Middle frontal gyrus (tissue), 1 donor: ENCODE data around the gene SKAP1.

Experiments used
- DNase-seq: peaks from one replicate; pipeline ENCODE4 v3.0.0-alpha.2; 2015; ENCODE audit warnings: low spot score; ENCODE audit errors: extremely low spot score

SKAP1 gene

DNA sequence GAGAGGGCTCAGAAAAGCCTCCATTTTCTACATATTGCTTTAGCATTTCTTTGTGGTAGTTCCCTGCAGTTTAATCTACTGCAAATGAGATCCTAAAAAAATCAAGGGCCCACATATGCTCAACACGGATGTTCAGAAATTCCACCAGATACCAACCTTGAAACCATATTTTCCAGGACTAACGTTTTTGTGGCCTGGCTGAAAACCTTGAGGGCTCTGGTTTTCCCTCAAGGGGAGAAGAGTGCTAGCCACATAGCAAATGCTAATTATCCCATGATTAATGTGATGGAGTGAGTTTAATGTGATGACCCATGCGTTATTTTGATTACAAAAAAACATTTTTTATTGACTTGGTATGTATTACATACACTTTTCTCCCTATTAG, 253.6 kb downstream of the SKAP1 start:
- no peak for DNase-seq

DNA sequence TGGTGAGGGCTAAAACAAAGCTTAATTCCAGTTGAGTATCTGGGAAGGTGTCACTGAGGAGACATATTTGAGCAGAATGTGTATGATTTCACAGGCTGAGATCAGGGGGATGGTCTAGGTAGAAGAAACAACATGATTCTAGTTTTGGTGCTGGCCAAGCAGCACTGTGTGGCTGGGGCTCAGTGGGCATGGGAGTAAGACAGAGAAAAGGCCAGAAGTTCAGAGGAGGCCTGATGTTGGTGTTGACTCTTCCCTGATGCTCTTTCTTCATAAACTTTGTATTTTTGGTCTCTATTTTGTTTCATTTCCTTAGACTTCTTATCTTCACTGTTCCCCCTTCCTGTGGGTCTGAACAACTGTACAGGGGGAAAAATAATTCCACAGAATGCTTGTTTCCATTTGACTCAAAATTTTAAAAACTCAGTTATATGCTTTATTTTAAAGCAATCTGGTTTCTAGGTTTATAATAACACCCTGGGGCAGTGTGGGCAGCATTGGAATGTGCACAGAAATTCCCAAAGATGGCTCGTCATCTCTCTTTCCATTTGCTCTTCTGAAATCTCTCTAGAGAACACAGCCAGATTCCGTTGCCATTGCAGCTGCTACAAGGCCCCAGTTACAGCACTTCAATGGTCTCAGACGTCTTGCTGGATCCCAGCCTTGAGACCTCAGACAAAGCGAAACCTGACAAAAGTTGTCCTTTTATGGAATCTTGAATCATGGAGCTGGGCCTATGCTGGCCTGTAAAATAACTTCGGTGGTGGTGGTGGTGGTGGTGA, 254.1 kb downstream of the SKAP1 start:
- no peak for DNase-seq

DNA sequence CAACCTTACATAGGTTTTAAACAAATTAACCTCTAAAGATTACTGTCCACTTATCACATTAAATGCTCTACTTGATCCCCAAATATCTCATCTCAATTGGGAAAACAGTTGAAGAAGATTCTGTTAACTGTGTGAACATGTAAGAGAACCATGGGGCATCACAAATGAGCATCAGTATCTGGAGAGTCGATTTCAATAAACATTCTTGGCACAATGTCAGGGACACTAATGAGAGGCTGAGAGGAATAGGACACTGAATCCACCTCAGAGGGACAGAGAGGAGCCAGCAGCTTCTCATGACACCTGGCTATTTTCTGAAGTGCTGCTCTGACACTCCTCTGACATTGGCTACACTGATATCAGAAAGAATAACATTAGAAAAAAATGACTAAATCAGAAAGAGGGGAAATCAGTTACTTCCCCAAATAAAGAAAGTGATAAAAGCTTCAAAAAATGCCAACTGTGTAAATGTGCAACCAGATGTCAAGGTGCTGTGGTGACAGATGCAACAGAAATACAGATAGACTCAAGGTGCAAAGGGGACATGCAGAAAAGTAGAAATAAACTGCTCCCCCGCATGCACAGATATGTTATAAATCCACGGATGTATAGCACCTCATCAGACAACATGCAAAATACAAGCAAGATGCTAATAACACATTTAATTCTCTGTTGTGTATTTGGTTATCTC, 255.0 kb downstream of the SKAP1 start:
- no peak for DNase-seq

DNA sequence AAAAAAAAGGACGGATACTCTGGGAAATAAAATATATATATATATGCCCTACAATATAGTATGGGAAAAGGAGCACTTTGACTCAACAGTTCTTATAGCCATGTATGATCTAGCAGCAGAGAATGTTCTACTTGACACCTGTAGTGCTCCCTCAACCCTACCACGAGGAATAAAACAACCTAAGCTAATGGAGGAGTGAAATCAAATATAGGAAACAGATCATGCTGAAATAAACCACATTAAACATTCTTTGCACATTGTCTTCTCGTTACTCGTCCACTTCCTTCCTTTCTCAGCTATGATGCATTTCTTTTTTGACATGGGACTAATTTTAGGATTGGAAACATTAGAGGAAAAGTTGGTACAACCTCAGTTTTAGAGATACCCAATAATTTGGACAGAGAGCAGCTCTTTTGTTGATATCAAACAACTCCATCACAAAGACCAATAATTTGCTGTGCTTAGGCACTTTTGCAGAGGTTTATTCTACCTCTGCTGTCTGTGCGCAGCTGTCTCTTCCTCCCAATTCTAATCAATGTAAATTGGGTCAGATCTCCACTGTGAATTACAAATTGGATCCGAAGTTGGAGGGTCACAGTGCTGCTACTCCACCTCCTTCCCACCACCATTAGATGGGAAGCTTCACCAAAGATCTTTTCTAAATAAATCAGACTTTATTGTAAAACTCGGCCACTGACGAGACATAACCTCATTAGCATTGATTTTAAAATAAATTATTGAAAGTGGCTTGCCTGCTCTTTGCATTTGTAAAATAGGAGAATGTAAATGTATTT, 256.6 kb downstream of the SKAP1 start:
- DNase-seq = no peak

DNA sequence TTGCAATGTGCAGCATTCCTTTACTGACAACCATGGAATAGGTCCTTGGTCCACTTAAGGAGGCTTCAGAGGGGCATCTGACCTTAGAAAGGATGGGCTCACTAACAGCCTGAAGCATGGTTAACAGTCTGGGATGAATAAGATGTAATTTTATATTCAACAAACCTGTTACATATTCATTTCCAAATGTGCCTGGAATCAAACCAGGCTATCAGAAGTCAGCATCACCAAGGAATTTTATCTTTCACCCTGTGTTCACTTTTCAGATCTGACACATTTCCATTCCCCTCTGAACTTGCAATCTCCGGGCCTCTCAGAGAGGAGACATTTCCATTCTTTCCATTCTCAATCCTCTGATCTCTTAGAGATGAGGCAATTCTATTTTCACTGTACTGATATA, 260.1 kb downstream of the SKAP1 start:
- no peak for DNase-seq

DNA sequence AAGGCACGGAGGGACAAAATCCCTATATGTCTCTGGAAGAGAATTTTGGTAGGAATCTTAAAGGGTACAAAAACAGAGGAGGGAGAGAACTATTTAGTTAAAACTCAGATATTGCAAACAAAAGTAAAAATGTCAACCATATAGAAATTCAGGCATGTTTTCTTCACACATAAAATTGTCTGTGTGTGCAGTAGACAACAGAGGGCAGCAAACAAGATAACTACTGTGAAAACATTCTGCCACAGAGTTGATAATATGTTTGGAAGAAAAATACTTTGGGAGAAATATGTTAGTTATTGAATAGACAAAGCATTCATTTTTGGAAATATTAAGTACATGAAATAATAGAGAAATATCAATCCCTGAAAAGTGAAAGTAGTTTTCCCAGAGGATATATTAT, 266.2 kb downstream of the SKAP1 start:
- no peak for DNase-seq

DNA sequence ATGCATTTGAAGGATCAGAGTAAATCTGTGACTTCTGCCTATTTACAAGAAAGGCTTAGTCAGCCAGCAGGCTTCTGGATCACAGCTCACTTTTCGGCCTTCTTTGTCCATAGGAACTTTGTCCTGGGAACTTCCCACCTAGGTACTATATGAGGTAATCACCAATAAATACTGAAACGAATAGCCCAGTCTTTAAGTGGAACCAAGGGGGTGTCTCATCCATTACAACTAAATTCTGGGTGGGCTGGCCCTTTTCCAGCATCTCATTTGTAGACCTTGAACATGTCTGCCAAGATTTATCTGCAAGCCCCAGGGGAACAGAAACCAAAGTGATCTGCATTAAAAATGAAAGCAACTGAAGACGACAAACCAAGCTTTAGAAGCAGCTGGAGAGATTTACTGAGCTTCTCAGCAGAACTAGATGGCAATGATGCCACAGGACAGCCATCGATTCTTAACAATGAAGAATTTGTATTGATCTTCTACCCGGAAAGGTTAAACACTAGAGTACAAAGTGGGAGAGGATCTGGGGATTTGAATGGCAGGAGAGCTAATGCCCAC, 267.0 kb downstream of the SKAP1 start:
- DNase-seq = no peak

DNA sequence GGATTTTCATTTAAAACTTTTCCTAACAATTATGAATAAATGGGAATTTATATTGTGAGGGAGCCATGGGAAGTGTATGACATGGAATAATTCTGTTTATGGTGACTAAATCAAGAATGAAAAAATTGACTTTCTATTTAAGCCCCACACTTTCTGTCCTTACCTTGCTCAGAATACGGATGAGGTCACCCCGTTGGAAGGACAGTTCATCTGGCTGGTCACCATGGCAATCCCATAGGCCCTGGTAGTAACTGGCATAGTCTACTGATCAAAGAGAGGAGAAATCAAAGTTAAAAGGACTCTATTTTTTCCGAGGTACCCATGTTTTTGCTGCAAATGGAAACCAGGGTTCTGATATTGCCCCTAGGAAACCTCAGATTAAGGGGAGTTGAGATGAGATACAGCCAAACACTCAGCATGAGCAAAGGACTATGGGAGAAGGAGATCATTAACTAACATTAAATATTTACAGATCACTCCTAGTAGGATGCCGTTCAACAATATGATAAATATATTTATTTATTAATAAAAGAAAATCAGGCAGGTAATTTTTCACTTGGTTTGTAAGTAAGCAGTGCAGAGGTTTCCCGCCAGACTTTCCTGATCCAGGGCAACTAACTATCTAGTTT, 267.6 kb downstream of the SKAP1 start:
- DNase-seq = no peak

DNA sequence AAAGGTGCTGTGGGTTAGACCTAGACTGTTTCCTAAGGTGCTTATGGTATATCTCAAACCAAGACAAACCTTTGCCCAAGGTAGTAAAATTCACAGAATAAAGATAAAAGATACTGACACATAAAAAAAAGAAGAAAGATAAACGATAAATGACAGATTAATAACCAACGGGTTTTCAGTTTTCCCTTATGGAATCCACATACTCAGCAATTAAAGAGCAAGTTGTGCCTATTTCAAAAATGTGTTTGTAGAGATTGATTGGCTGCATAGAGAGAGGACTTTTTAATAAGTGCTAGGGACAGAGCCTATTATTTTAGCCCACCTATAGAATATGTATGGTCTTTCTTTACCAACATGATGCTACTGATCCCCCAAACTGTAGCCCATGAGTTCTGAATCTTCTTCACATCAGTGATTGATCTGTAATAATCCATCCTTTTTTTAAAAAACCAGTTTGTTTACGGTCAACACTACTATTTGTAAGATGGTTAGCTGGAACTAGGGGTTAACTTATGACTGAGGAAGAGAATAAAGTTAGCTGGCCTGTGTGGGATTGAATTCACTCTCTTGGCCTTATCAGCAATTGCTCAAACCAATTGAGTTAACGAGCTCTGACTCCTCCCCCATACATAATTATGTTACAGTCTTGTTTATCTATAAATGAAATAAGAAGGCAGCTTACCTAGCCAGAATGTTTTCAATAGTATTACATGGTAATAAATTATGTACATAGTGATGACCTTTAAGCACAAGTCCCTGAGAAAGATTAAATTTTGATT, 268.7 kb downstream of the SKAP1 start:
- no peak for DNase-seq

DNA sequence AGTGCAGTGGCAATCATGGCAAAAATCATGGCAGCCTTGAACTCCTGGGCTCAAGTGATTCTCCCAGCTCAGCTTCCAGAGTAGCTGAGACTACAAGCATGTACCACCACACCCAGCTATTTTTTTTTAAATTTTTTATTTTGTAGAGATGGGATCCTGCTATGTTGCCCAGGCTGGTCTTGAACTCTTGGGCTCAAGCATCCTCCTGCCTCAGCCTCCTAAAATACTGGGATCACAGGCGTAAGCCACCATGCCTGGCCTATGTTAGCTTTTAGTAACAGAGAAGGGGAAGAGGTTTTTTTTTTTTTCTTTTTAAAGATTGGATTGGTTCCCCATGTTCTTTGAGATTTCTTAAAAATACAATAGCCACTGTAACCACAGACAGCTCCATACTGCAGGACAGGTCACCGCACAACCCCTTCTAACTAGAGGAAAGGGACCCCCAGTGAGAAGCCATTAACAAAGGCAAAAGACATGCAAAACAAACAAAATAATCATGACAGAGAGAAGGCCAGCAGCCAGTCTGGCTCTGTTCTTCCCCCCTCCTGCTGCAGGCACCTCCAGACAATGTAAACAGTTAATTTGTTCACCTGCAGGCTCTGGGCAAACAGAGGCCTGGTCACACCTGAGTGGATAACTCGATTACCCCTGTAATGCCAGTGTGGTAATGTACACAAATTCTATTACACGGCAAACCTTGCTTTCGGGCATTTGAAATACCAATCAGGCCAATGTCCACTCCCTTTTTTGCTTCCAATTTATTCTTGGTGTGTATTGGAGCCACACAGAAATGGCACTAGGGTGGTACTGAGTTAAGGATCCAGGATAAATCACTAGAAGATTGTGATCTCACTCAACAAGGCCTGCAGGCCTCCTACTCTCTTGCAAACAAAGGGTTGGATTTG, 269.6 kb downstream of the SKAP1 start:
- no peak for DNase-seq

DNA sequence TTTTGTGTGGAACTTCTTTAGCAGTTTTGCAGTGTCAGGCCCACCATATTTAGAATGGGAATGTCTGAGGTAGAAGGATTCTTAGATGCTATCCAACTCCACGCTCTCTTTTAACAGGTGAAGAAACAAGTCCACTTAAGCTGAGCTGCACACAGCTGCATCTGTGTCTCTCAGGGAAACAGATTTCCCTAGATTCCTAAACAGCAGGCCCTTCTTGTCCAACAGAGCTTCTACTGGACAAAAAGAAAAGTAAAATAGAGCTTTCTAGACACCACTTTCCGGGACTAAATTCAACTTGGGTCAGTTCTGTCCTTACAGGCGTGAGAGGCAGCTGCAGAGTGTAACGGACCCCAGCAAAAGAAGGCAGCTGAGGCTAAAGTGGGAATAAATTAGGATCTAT, 270.8 kb downstream of the SKAP1 start:
- no peak for DNase-seq

DNA sequence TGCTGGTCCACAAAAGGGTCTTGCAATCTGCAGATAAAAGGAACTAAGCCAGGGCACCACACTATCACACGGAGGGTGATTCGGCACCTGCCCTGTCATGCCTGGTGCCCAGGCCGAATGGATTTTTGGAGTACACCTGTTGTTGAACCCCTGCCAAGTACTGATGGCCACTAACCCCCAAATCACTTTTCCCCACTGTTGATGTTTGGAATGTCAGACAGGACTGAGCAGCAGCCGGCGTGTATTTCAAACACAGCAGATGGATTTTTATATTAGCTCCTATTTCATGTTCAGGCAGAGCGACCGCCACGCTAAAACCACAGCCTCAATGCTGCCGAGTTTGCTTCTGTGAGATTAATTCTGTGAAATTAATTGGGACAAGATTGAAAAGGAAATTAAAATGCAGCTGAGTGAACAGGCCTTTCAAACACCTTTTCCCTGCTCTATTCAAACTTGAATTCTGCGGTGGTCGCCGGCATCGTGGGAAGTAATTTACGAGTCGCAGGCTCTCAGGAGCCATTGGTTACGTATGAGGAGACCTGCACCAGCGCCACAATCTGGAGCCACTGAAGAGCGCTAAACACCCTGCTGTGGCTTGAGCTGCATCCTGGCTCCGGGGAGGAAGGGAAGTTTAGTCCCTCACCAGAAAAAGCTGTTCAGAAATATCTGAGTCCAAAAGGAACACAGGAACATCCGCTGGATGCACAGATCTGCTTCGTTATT, 274.0 kb downstream of the SKAP1 start:
- DNase-seq = no peak

DNA sequence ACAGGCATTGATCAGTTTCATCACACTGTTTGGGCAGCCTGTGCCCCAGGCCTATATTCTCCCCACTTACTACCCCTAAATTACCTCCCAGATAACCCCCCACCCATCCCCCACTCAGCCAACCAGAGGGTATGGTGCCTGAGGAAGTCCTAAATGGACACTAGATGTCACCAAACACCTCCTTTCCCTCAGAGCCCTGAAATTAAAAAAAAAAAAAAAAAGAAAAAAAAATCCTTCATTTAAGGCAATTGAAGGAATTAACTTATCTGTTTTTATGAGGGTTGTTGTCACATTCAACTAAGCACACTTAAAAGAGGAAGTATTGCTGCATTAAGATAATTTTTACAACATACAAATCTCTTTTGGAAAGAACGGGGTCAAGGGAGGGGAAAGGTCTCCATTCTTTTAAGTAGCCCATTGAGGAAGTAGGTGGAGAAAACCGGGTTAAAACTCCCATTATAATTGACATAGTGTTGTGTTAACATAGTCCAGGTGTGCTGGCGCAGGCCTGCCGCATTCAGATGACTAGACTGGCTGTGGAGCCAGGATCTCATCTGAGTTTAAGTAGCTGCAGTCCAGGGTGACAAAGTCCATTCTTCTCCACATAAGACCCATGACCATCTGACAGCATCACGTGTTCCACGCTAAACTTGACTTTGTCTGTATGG, 276.2 kb downstream of the SKAP1 start:
- no peak for DNase-seq

DNA sequence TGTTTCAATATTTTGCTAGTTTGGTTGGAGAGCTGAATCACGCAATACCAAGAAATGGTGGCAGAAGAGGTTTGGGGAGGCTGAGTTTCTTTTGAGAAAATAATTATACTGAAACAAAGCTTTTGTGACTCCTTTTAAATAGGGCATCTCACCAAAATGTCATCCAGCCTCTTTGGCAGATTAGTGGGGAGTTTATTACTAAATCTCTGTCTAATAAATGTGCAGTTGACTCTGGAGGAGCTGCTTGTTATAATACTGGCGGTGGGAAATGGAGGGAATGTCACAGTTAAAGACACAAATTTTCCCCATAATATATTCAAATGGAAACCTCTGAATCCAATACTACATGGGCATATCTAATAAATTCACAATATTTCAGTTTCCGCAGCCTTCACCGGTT, 277.7 kb downstream of the SKAP1 start:
- no peak for DNase-seq

DNA sequence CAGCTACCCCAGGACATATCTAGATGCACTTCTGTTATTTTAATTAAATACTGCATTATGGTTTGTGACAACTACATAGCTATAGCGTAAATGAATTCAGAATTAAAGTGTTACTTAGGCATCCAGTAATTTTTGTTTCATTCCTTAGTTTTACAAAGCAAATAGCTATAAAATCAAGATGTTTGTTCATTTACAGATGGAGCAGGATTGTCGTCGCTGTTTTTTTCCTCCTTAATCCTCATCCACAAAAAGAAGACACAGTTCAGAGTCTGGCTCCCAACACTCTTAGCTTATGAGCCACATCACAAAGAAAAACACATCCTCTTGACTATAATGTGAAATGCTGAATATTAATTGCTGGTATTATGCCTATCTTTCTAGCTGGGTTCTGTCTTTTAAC, 278.8 kb downstream of the SKAP1 start:
- no peak for DNase-seq

DNA sequence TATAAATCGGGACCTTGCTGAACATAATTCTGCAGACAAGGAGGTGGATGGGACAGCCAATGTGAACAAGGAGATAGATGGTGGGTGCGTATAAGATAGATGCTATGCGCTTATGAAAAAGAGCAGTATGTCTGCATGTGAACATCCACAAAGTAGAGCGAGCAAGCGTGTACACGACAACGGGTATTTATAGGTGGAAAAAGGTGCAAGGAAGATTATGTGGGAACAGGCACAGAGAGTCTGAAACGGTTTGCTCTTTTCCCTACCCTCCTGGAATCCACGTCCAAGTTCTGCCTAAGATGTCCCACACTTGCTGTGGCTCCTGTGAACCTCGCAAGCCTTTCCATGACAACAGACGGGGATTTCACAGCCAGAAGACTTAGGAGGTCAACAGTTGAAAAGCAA, 279.4 kb downstream of the SKAP1 start:
- DNase-seq = no peak

DNA sequence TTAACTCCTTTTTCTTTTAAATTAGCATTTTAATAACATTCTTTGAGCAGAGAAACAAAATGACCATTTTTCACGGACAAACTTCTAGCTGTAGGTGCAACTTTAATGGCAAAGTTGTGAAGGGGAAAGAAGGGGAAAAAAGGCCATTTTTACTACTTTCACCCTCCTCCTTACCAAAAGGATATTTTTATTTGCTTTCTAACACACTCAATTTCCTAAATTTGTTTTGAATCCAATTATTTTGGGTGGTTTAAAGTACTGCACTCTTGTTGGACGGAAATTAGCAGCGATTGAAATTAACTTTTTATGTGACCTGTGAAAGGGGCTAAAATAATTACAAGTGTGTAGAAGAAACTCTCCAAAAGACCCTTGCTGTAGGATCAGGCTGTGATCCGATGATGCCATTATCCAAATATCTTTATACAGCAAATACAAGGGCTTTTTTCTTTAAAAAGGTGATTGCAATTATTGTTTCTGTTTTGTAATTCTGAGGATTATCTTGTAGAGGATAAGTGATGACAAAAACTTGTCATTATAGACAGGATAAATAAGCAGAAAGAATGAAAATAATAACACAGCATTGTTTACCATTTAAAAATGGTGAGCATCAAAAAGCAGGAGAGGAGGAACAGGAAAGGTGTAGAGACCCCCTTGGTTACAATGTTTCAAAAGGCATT, 280.1 kb downstream of the SKAP1 start:
- no peak for DNase-seq
